Measurements from ENCODE around the gene H3-3A.

GRCh38 chr1:226082959-226083301 lies 20.4 kb downstream of the H3-3A start:
- no peak for TF ChIP-seq CTCF (IDR thresholded peaks at IDR 0.05)
- no peak for TF ChIP-seq POLR2AphosphoS5 (IDR thresholded peaks at IDR 0.05)
- no peak for TF ChIP-seq EP300 (IDR thresholded peaks at IDR 0.05)
- TF ChIP-seq POLR2A (IDR thresholded peaks at IDR 0.05): no peak
